Lung microvascular endothelial cell (primary cell): Measurements from ENCODE around the gene ZNF689. TPM values are rescaled to one million over a fixed set of nuclear protein-coding genes. Genes with fewer than 3 reads are reported as not detected.
"Not testable (repeated sequence)": the region's sequence is repeated elsewhere in the genome, so short reads cannot be mapped to it uniquely, and the experiment has no call there.

ENCODE experiments used
- DNase-seq, 2 donors: peaks; one replicate each; pipeline versions ENCODE4 v3.0.0 to v3.0.0-alpha.2; 2010; ENCODE audit warnings: low read depth in 2 of 2
- total RNA-seq: library from RNA; depleted of rRNA; stranded (reverse); fragments of >200 nt; gene quantifications from 2 replicates; pipeline ENCODE4 v1.2.1, GENCODE V29; 2014

ZNF689 gene
- total RNA-seq, 1 donor from 2014 or later: 4.0 TPM

DNA sequence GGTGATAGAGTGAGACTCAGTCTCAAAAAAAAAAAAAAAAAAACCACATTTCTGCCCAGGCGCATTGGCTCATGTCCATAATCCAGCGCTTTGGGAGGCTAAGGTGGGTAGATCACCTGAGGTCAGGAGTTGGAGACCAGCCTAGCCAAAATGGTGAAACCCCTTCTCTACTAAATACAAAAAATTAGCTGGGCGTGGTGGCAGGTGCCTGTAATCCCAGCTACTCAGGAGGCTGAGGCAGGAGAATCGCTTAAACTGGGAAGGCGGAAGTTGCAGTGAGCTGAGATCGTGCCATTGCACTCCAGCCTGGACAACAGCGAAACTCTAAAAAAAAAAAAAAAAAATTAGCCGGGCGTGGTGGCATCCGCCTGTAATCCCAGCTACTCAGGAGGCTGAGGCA lies 26.9 kb upstream of the ZNF689 start:
- not testable (repeated sequence) for DNase-seq

DNA sequence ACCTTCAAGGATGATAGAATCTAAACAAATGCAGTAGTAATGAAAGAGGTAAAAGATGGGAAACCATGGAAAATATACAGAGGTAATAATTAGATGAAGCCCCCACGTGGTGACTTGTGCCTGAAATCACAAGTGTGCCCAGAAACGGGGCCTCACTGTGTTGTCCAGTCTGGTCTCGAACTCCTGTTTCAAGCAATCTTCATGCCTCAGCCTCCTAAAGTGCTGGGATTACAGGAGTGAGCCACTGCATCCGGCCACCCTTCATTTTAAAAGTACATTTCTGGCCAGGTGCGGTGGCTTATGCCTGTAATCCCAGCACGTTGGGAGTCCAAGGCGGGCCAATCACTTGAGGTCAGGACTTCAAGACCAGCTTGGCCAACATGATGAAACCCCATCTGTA lies 26.4 kb upstream of the ZNF689 start:
- no peak for DNase-seq

DNA sequence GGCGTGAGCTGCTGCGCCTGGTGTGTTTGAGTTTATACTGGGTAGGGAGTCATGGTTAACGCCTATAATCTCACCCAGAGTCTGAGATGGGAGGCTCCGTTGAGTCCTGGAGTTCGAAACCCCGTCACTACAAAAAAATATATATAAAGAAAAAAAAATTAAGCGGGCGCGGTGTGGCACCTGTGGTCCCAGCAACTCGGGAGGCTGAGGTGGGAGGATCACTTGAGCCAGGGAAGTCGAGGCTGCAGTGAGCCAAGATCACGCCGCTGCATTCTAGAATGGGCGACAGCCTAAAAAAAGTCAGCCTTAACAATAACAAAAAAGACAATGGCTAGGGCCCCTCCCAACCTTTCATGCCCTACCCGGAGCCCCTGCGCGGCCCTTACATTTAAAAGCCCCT lies 23.3 kb upstream of the ZNF689 start:
- no peak for DNase-seq

DNA sequence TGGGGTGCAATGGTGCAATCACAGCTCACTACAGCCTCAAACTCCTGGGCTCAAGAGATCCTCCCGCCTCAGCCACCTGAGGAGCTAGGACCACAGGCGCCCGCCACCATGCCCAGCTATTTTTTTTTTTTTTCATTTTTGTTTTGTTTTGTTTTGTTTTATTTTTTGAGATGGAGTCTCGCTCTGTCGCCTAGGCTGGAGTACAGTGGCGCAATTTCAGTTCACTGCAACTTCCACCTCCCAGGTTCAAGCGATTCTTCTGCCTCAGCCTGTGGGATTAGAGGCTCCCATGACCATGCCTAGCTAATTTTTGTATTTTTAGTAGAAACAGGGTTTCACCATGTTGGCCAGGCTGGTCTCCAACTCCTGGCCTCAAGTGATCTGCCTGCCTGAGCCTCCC lies 22.3 kb upstream of the ZNF689 start:
- not testable (repeated sequence) for DNase-seq

DNA sequence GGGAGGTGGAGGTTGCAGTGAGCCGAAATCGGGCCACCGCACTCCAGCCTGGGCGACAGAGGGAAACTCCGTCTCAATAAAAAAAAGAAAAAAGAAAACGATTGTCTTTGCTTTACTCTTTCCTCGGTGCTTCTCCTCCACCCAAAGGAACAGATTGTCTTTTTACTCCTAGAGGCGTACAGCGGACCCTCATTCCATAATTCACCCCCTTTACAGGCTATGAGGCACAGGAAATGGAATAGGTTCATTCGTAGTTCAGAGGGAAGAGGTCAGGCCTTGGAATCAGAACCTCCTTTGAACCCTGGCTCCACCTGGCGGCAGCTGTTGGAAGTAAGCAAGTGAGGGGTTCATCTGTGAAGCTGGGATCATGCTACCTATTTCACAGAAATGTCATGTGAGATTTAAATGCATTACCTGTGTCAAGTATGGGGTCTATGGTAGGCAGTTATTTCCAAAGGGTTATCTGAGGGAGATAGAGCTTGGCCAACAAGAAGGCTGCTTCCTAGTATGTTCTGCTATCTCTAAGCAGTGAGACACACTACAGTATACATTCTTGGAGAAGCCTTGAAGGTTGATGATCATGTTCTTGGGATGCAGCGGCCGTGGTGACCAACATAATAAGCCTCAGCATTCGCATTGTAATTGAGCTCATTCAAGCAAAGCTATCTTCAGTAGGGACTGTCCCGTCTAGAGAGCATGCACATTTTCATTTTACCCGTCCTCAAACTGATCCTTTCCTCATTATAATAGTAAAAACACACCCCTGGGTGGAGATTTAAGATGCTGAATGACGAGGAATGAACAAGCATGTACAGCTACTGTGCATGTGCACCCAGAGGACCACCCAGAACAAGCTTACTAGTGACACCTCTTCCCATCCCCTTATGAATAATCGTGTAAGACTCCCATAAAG lies 18.7 kb upstream of the ZNF689 start:
- peak; percentile 68 to 77 for DNase-seq

DNA sequence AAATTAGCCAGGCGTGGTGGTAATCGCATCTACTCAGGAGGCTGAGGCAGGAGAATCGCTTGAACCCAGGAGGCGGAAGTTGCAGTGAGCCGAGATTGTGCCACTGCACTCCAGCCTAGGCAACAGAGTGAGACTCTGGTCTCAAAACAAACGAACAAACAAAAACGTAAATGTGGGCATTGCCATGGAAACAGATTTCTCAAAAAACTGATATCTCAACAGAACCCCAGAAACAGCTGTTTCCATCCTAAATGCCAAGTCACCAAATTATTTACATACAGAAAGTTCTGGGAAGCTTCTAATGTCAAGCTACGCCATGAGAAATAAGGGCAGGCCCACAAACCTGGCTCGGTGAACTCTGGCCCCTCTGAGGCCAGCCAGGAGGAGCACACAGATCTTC lies 16.0 kb upstream of the ZNF689 start:
- DNase-seq: no peak

DNA sequence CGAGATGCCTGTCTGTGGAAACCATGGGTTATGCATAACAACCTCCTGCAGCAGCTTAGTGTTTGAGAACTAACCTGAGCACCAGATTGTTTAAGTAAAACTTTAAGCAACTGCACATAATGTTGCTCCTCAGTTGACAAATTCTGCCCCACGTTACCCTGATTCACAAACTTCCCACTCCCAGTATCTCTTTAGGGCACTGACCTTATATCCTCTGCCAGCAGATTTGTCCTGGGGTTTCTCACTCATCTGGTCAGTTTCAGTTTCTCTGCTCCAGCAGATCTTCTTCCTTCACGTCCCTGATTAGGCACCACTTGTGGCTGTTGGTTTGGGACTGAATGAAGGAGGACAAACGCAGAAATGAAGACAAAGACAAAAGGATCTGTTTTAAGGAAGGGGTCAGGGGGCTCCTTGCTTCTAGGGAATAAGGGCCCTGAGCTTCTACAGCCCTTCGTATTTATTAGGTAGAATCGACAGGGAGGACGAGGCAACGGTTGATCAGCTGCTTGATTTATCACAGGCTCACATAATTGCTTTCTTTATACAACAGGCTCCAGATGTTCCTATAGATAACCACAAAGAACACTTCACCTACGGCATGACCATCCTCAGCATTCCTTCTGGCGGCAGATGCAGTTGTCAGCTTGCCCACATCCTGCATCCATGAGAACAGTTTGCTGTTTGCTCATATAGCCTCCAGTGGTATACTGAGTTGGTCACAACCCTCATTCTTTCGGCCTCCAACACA lies 13.5 kb upstream of the ZNF689 start:
- DNase-seq: no peak

DNA sequence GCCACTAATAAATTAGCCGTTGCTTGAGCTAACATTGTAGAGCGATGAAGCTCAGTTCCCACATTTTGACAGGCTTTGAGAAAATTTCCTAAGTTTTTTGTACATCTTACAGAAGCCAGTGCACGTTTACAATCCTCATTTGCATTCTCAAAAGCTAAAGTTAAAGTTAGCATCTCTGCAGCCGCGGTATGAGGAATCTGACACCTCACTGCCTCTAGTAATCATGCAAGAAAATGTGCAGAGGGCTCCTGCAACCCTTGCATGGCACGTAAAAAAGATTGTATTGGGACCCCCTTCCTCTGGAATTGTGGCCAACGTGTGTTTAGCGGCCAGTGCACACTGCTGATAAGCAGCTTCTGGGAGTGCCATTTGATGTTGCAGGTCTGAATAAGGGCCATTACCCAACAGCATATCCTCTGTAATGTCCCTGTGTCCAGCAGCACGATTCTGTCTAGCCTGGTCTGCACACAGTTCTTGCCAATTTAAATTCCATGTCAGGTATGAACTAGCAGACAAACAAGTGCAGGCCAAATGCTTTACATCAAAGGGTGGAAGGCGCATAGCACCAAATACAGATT lies 12.4 kb upstream of the ZNF689 start:
- DNase-seq: no peak

DNA sequence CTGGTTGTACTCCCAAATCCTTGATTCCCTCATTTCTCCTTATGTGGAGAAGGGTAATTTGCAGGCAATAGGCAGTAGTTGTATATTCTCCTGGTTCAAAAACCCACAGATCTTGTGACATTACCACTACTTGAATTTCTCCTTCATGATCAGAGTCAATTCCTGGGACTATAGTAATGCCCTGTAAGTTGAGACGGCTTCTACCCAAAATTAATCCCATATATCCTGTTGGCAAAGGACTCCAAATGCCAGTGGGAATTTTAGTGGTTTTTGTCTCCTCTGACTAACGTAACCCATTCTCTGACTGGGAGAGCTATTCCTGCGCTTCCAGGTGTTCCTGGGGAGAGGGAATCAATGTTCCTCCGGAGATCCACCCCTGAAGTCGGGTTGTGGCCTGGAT lies 11.6 kb upstream of the ZNF689 start:
- DNase-seq: no peak

DNA sequence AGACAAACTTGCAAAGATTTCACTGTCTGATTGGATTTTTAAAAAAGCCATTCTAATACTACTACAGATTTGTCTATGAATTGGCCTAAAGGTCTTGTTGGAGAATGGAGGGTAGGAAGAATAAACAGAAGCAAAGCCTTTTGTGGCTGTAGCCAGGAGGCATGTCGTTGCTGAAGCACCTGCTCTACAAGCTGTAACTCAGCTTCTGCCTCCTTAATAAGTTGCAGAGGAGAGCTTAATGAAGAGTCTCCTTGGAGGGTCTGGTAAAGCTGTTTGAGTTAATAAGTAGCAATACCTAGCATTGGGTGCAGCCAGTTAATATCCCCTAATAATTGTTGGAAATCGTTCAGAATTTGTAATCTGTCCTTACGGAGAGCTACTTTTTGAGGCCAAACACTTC lies 10.0 kb upstream of the ZNF689 start:
- no peak for DNase-seq

DNA sequence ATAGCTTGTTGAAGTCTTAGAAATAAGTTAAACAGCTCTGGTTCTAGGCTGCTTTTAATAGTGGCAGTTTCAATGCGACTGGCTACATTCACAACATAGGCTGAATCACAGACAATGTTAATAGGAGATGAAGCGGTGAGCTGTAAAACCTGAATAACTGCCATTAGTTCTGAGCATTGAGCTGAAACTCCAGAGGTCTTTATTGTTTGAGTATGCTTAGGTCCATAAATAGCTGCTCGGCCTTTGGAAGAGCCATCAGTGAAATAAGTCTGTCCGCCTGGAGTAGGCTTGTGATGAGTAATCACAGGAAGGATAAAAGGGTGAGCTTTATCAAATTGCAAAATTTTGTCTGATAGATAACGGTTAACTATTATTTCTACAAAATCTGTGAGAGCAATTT lies 9.4 kb upstream of the ZNF689 start:
- DNase-seq: no peak

DNA sequence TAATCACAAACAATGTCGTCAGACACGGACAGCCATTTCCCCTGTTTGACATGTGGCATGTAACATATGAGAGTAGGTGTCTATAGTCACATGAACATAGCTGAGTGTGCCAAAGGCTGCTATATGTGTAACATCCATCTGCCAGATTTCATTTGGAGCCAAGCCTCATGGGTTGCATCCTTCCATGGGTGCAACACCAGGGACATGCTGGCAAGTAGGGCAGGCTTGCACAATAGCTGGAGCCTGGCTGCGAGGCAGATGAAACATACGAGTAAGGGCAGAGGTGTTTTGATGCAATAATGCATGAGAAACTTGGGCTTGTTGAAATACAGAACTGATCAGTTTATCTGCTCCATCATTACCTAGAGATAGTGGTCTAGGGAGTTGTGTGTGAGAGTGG lies 9.0 kb upstream of the ZNF689 start:
- DNase-seq: no peak

DNA sequence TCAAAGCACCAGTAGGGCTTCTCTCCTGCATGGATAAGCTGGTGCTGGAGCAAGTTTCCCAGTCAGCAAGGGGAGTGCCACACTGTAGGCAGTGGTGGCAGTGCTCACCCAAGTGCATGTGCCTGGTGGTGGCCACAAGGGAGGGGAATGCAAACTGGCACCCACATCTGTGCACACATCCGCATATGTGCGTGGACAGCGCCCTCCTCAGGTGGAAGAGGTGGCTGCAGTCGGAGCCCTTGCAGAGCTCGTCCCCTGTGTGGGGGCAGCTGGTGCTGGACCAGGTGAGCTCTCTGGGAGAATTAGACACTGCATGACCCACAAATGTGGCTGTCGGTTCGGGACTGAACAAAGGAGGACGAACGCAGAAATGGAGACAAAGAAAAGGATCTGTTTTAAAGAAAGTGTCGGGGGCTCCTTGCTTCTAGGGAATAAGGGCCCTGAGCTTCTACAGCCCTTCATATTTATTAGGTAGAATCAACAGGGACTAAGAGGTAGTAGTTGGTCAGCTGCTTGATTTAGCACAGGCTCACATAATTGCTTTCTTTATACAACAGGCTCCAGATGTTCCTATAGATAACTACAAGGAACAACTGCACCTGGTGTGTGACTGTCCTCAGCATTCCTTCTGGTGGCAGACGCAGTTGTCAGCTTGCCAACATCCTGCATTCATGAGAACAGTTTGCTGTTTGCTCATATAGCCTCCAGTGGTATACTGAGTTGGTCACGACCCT lies 5.3 kb upstream of the ZNF689 start:
- DNase-seq: peak; percentile 51 to 67

DNA sequence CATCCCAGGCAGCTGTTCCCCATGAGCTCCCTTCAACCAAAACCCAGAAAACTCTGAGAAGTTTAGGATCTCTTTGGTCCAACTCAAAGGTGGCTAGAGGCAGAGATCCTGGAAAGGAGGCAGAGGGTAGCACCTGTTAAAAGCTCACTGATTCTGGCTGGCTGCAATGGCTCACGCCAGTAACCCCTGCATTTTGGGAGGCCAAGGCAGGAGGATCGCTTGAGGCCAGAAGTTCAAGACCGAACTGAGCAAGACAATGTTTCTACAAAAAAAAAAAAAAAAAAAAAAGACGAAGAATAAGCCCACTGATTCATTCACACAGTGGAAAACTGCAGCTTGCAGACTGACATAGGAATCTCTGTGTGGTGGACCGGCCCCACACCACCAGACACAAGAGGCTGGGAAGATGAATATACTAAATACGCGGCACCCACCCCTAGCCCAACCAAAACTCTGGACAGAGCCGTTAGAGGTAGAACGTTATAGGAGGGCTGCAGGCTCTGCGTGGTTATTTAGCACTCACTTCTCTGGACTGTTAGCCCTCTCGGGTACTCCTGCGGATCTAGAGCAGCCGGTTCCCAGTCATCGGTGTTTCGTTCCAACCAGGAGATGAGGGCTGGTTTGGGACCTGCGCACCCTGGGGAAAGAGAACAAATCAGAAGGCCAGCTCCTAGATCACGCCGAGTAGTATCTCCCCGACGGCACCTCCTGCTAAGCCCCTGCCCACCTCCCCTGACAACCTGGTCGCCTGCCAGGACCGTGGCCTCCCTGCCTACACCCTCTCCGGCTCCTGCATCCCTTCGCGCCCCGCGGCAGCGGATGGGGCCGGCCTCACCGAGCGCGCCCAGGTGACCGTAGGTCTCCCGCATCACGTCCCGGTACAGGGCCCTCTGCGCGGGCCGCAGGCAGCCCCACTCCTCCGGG lies 925 bp downstream of the ZNF689 start:
- DNase-seq: peak; percentile 41 to 55

DNA sequence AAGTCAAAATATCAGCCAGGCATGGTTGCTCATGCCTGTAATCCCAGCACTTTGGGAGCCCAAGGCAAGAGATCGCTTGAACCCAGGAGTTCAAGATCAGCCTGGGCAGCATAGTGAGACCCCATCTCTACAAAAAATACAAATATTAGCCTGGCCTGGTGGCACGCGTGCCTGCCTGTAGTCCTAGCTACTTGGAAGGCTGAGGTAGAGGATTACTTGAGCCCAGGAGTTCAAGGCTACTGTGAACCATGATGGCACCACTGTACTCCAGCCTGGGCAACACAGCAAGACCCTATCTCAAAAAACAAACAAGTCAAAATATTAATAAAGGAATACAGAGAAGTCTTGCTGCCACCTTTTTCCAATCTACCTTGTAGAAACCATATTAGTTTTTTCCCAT lies 4.2 kb downstream of the ZNF689 start:
- DNase-seq: no peak

DNA sequence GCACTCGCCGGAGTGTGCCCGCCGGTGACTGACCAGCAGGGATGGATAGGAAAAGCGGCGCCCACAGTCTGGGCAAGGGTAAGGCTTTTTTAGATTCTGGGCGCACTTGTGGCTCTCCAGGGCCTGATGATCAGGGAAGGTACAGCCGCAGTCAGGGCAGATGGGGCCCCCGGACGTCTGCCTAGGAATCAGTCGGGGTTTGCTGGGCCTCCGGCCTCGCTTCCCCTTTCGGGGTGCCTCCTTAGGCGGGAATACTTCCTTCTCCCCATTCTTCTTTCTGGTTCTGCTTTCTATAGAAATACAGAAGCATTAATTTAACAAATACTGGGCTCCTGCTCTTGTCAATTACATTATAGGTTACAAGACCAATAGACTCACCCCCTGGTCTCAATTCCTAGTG lies 5.0 kb downstream of the ZNF689 start:
- DNase-seq: no peak

DNA sequence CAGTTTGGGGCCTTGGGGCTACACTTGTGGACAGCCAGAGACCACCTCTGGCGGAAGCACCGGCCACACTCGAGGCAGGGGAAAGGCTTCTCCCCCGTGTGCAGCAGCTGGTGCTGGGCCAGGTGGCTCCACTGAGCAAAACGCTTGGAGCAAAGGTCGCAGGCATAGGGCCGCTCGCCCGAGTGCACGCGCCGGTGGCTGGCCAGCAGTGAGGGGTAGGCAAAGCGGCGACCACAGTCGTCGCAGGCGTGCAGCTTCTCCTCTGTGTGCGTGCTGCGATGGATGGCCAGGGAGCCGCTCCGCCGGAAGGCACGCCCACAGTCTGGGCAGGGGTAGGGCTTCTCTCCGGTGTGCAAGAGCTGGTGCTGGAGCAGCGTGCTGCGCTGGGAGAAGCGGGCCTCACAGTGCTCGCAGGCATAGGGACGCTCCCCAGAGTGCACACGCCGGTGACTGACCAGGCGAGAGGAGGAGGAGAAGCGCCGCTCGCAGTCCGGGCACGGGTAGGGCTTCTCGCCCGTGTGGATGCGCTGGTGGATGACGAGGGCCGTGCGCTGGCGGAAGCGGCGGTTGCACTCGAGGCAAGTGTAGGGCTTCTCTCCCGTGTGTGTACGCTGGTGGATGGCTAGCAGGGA lies 5.8 kb downstream of the ZNF689 start:
- DNase-seq: no peak

DNA sequence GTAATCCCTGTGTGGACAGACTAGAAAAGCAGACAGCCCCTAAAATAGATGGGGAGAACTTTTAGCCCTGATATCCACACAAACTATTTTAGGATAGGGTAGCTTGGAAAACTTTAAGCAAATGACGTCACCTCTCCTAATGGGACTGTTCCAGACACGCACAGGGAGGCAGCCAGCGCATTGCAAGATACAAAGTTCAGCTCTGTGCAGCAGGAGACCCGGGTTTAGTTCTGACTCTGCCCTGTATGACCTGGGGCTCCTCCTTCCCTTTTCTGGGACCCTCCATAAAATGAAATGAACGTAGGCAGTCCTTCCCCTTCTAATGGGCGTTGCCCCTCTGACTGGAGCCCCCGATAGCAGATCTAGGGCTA lies 6.3 kb downstream of the ZNF689 start:
- no peak for DNase-seq

DNA sequence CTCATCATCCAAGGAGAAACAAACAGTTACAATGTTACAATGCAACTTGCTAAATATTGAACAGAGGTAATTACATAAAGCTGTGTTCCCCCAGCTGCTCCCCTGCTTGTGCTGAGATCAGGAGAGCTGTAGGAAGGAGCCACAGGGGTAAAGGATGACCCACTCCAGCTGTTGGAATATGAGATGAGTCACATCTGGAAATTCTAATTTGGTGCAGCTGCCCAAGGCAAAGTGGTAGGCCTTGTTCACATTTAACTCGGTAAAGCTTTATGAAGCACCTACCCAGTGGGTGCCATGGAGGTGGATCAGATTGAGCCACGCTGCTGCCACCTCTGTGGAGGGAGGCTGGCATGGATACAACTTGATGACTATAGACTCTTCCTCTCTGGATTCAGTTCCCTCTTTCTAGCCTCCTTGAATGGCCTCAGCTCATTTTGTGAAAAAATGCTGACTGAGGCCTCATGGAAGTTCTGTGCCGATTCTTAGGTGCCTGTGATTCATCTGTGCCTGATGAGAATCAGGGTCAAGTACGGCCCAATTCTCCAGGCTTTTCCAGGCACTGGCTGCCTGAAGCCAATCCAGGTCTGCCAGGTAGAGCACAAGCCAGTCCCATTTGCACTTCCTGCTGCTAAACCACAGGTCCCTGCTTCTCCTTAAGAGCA lies 7.4 kb downstream of the ZNF689 start:
- no peak for DNase-seq

DNA sequence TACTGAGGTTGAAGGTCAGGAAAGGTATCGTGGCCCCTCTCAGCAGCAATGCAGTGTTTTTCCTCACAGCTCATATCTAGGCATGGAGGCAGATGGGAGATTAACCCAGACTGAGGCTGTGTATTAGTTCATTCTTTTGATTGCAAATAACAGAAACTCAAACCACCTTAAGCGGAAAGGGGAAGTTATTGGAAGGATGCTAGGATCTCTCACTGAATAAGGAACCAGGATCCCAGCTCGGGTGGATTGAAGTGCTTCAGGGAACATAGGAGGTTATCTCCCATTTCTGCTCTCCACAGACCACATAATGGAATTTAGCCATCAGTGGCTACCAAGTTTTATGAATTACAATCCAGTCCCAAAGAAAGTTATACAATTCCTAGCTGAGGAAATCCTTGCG lies 8.2 kb downstream of the ZNF689 start:
- DNase-seq: no peak
